ENCODE measurements around the gene PRKCE.
A peak's percentile ranks its signal among the peaks of the same experiment; 100 is the strongest.

- TF ChIP-seq JUND (IDR thresholded peaks at IDR 0.05), result no peak
- TF ChIP-seq HNF4A (conservative IDR thresholded peaks at IDR 0.05), result no peak
- TF ChIP-seq, protein P1, sequence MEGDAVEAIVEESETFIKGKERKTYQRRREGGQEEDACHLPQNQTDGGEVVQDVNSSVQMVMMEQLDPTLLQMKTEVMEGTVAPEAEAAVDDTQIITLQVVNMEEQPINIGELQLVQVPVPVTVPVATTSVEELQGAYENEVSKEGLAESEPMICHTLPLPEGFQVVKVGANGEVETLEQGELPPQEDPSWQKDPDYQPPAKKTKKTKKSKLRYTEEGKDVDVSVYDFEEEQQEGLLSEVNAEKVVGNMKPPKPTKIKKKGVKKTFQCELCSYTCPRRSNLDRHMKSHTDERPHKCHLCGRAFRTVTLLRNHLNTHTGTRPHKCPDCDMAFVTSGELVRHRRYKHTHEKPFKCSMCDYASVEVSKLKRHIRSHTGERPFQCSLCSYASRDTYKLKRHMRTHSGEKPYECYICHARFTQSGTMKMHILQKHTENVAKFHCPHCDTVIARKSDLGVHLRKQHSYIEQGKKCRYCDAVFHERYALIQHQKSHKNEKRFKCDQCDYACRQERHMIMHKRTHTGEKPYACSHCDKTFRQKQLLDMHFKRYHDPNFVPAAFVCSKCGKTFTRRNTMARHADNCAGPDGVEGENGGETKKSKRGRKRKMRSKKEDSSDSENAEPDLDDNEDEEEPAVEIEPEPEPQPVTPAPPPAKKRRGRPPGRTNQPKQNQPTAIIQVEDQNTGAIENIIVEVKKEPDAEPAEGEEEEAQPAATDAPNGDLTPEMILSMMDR (IDR thresholded peaks at IDR 0.05; ENCODE audit: low read depth, low read length, missing input control), result no peak
- no peak for TF ChIP-seq EGR1 (IDR thresholded peaks at IDR 0.05; ENCODE audit: low read depth in 2 of 2)
- peak in 1 of 2 donors; percentile 48 for TF ChIP-seq RAD21 (IDR thresholded peaks at IDR 0.05)
- TF ChIP-seq FOXA1 (IDR thresholded peaks at IDR 0.05), result no peak
These were observed 533.5 kb downstream of the PRKCE start for GRCh38 chr2:46184794-46185583.

Data from liver (tissue), 3 donors.